HepG2 (cell line): ENCODE measurements around the gene CNRIP1. TPM values are rescaled to one million over a fixed set of nuclear protein-coding genes. Genes with fewer than 3 reads are reported as not detected.

ENCODE experiments used
- ATAC-seq: fragments of 200-7000 bp; cut with Tn5 transposase; 3 replicates; pipeline ENCODE4 v1.9.1; 2020; ENCODE audit warnings: mild to moderate bottlenecking, moderate library complexity
- Bru-seq: library from RNA; stranded (reverse); fragments of 400-500 nt; gene quantifications from one replicate; lab custom pipeline; 2021; lab: Mats Ljungman, UMichigan
- BruChase-seq, 2 experiments: library from RNA; stranded (reverse); fragments of 400-500 nt; gene quantifications; one replicate each; lab custom pipeline; 2021; lab: Mats Ljungman, UMichigan
- BruUV-seq: library from RNA; stranded (reverse); fragments of 400-500 nt; replicated peaks from 2 replicates; lab custom pipeline; 2021; lab: Mats Ljungman, UMichigan
- CTCF ChIA-PET: fragments of 300-600 bp; formaldehyde crosslinking; extraction: SDS; loops from one replicate; lab custom pipeline; 2021; ENCODE audit warnings: low total read pairs, inconsistent platforms, low intra/inter-chr PET ratio; lab: Yijun Ruan, JAX
- POLR2A ChIA-PET: fragments of 350-600 bp; sonication (Branson Sonifier 250); formaldehyde crosslinking; loops from one replicate; lab custom pipeline; 2020; ENCODE audit warnings: antibody characterized with exemption, inconsistent platforms; lab: Yijun Ruan, JAX
- DNase-seq: peaks from one replicate; pipeline ENCODE4 v3.0.0-alpha.2; 2015; ENCODE audit warnings: low spot score
- FAIRE-seq: peaks from 3 replicates; lab custom pipeline; 2011; peaks lifted over from hg19 to GRCh38; lab: Jason Lieb, UNC
- H2AFZ ChIP-seq: one replicate; pipeline ENCODE4 v1.6.1; 2011; ENCODE audit warnings: low read length, inconsistent platforms
- H3K27ac ChIP-seq: fragments of 300-600 bp; 3 replicates; pipeline ENCODE4 v1.8.0; 2011; ENCODE audit warnings: mixed run types, mild to moderate bottlenecking, mixed read lengths, low read length, inconsistent platforms; ENCODE audit not compliant: insufficient read depth; ENCODE audit errors: extremely low read length
- H3K27me3 ChIP-seq, 2 experiments: fragments of 200-600 bp in 1 of 2; 2 replicates in 1 of 2; 3 replicates in 1 of 2; pipeline versions ENCODE4 v1.6.0 to v1.8.0; 2011; ENCODE audit warnings: low read length in 2 of 2, mild to moderate bottlenecking in 2 of 2, moderate library complexity in 2 of 2, inconsistent platforms in 1 of 2; ENCODE audit not compliant: insufficient read depth in 2 of 2, control insufficient read depth in 1 of 2
- H3K36me3 ChIP-seq, 2 experiments: fragments of 200-600 bp in 1 of 2; replicated peaks in 1 of 2; 2 replicates in 1 of 2; 3 replicates in 1 of 2; pipeline versions ENCODE4 v1.5.1 to v1.8.0; 2011; ENCODE audit warnings: low read length in 2 of 2, inconsistent platforms in 1 of 2; ENCODE audit not compliant: insufficient read depth in 2 of 2, control insufficient read depth in 1 of 2
- H3K4me1 ChIP-seq: 2 replicates; pipeline ENCODE4 v1.5.1; 2012; ENCODE audit warnings: low read length, inconsistent platforms; ENCODE audit not compliant: insufficient read depth
- H3K4me2 ChIP-seq: 2 replicates; pipeline ENCODE4 v1.6.0; 2011; ENCODE audit warnings: low read depth, low read length, inconsistent platforms
- H3K4me3 ChIP-seq, 3 experiments: fragments of 200-600 bp in 1 of 3; sonication (generic), shearing (Covaris generic) in 1 of 3; replicated peaks in 1 of 3; 2 replicates each; pipeline ENCODE4 v1.5.1; 2011 to 2016; ENCODE audit warnings: low read length in 3 of 3, inconsistent platforms in 2 of 3, low read depth in 2 of 3, mild to moderate bottlenecking in 2 of 3, control low read depth in 1 of 3, mixed read lengths in 1 of 3; ENCODE audit not compliant: insufficient read depth in 1 of 3
- H3K79me2 ChIP-seq: one replicate; pipeline ENCODE4 v1.6.1; 2011; ENCODE audit warnings: low read length, inconsistent platforms; ENCODE audit not compliant: insufficient read depth
- H3K9ac ChIP-seq: 2 replicates; pipeline ENCODE4 v1.6.0; 2011; ENCODE audit warnings: mild to moderate bottlenecking, low read depth, low read length, inconsistent platforms; ENCODE audit not compliant: insufficient read depth
- H3K9me3 ChIP-seq: 2 replicates; pipeline ENCODE4 v1.5.1; 2012; ENCODE audit warnings: mild to moderate bottlenecking, low read length
- H4K20me1 ChIP-seq: 2 replicates; pipeline ENCODE4 v1.6.0; 2011; ENCODE audit warnings: inconsistent platforms, mild to moderate bottlenecking, low read length, moderate library complexity; ENCODE audit not compliant: insufficient read depth
- EED ChIP-seq: sonication (generic); formaldehyde crosslinking; IDR thresholded peaks from 2 replicates; pipeline ENCODE4 v1.5.0; 2020; ENCODE audit warnings: mild to moderate bottlenecking, missing genetic modification reagents
- ZNF883 ChIP-seq: sonication (generic); formaldehyde crosslinking; IDR thresholded peaks from 2 replicates; pipeline ENCODE4 v1.5.1; 2020; ENCODE audit warnings: mild to moderate bottlenecking, missing genetic modification reagents; ENCODE audit errors: not compliant biosample characterization
- WGBS: methylation state at CpG from one replicate; pipeline ENCODE4 v1.1.6; 2017; ENCODE audit warnings: low lambda C conversion rate; 5-methylcytosine and 5-hydroxymethylcytosine counted together
- in situ Hi-C: cut with HindIII; loops from 2 replicates; pipeline ENCODE4 v1.10.0; 2017; ENCODE audit warnings: low pct_unique_long_range_greater_than_20kb; ENCODE audit not compliant: extremely low pct_ligation_motif_present
- intact Hi-C: fragments of 100-400 bp; cut with micrococcal nuclease; formaldehyde crosslinking; loops from one replicate; pipeline ENCODE4 v1.10.0; 2022; ENCODE audit not compliant: unreplicated experiment
- long read RNA-seq, 2 experiments: library from RNA in 1 of 2; library from polyadenylated mRNA in 1 of 2; stranded (forward) in 1 of 2; unstranded in 1 of 2; transcript quantifications; one replicate each; pipeline ENCODE4 v2.0.0, GENCODE V29; 2019 to 2022
- polyA minus RNA-seq, 3 experiments: library from RNA; depleted of rRNA, polyadenylated mRNA; stranded (reverse); fragments of >200 nt; gene quantifications; 2 replicates each; pipeline ENCODE4 v1.2.3, GENCODE V29; 2011; ENCODE audit warnings: low replicate concordance in 1 of 3
- polyA plus RNA-seq, 8 experiments: library from polyadenylated mRNA; depleted of rRNA in 3 of 8; stranded (reverse) in 7 of 8; unstranded in 1 of 8; fragments of >200 nt; fragmentation: Illumina TruSeq in 4 of 8; extraction: Trizol in 4 of 8; gene quantifications; 2 replicates each; pipeline versions ENCODE4 v1.2.1 to v1.2.3, GENCODE V29; 2011 to 2016; ENCODE audit warnings: low read depth in 4 of 8, missing spikeins in 1 of 8, mixed read lengths in 1 of 8; ENCODE audit not compliant: insufficient read depth in 1 of 8
- total RNA-seq, 5 experiments: library from RNA; depleted of rRNA; stranded (reverse); fragments of >200 nt; fragmentation: Illumina TruSeq; extraction: Trizol; gene quantifications; 2 replicates each; pipeline ENCODE4 v1.2.3, GENCODE V29; 2016; ENCODE audit warnings: low read depth in 1 of 5
- TF ChIP-seq, protein P1 (sequence below): sonication (generic); formaldehyde crosslinking; IDR thresholded peaks from 2 replicates; pipeline ENCODE4 v1.9.0; 2021; ENCODE audit warnings: missing genetic modification reagents, borderline replicate concordance

CNRIP1 gene, protein sequence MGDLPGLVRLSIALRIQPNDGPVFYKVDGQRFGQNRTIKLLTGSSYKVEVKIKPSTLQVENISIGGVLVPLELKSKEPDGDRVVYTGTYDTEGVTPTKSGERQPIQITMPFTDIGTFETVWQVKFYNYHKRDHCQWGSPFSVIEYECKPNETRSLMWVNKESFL
- total RNA-seq (2016; rRNA removed; fragmentation: Illumina TruSeq; extraction: Trizol) (not detected in 2 replicates), polyA plus RNA-seq (2011; rRNA removed) (not detected in 2 replicates), polyA minus RNA-seq (2011; rRNA and poly(A)+ RNA removed; ENCODE audit: low replicate concordance) (0.44 TPM in 1 of 2 replicates, not detected in the other), Bru-seq, nascent RNA (not detected), BruChase-seq, experiment 1, labeled RNA remaining after a 6-hour chase (not detected), BruChase-seq, experiment 2, labeled RNA remaining after a 2-hour chase (not detected)
- total RNA-seq (2016; cell fraction: cytosol; rRNA removed; fragmentation: Illumina TruSeq; extraction: Trizol; ENCODE audit: low read depth): not detected in 2 replicates
- not detected in 2 replicates for total RNA-seq (2016; cell fraction: insoluble cytoplasmic fraction; rRNA removed; fragmentation: Illumina TruSeq; extraction: Trizol)
- not detected in 2 replicates for total RNA-seq (2016; cell fraction: membrane; rRNA removed; fragmentation: Illumina TruSeq; extraction: Trizol)
- not detected in 2 replicates for total RNA-seq (2016; cell fraction: nucleus; rRNA removed; fragmentation: Illumina TruSeq; extraction: Trizol)
- 0.05 TPM in 1 of 2 replicates, not detected in the other for polyA plus RNA-seq (2011; cell fraction: cytosol; rRNA removed)
- not detected in 2 replicates for polyA plus RNA-seq (2011; cell fraction: nucleus; rRNA removed)
- not detected in 2 replicates for polyA plus RNA-seq (2012)
- polyA plus RNA-seq (2016; cell fraction: cytosol; fragmentation: Illumina TruSeq; extraction: Trizol; ENCODE audit: low read depth): not detected in 2 replicates
- polyA plus RNA-seq (2016; cell fraction: insoluble cytoplasmic fraction; fragmentation: Illumina TruSeq; extraction: Trizol; ENCODE audit: low read depth): not detected in 2 replicates
- not detected in 2 replicates for polyA plus RNA-seq (2016; cell fraction: membrane; fragmentation: Illumina TruSeq; extraction: Trizol; ENCODE audit: low read depth)
- not detected in 2 replicates for polyA plus RNA-seq (2016; cell fraction: nucleus; fragmentation: Illumina TruSeq; extraction: Trizol; ENCODE audit: insufficient read depth, low read depth)
- polyA minus RNA-seq (2011; cell fraction: cytosol; rRNA and poly(A)+ RNA removed): not detected in 2 replicates
- polyA minus RNA-seq (2011; cell fraction: nucleus; rRNA and poly(A)+ RNA removed): not detected in 2 replicates
- long read RNA-seq, experiment 1: 0 reads
- long read RNA-seq, experiment 2: 0 reads

DNA sequence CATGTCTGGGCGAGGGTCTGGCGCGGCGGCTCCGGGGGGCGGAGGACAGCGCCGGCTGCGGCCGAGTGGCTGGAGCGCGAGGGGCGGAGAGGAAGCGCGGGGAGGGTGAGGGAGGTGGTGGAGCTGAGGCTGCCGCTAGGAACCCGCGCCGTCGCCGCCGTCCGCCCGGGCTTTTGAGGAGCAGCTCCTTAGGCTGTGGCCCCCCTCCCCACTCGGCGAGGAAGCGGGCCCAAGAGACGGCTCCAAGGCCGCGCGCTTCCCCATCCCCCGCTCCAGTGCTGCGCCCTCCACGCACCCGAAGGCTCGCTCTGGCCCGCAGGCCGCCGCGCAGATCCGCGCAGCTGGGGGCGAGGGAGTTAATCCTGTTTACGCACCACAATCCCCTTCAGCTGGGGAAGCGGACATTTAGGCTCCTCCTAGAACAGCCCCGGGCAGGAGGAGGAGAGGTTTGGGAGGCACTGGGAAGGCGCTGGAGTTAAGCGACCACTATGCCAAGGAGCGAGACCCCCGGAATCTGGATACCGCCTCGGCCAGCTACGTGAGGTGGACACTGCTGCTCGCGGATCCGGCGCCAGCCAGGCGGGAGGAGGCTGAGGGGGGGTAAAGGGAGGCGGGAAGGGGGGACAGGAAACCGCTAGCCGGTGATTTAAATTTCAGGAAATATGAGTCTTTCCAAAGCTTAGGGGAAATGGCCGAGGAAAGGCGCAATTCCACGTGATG is at the start of gene CNRIP1:
Gene CNRIP1 (minus strand): TSS at position 552 of the 720 bp plus-strand sequence. CDS start 549 bp downstream, at position 3.
- ChIA-PET CTCF (no interaction called here), POLR2A (no interaction called here)
- Histone ChIP-seq H3K4me1 (no peaks in the 10 kb centered on the region; the same call in 1 of the 2 replicates), H3K79me2 (no peaks in the 10 kb centered on the region), H3K27ac (no peak within 1 kb of the TSS), H3K4me2 (peak within 1 kb of the TSS; percentile 65), H3K9me3 (no peaks in the 10 kb centered on the region), H3K4me3 (peak within 1 kb of the TSS; percentile 12 to 53 (median 26); a peak in 2 of 6 replicates), H2AFZ (no peak within 1 kb of the TSS), H4K20me1 (no peaks in the 10 kb centered on the region; the same call in 1 of the 2 replicates), H3K36me3 (no peaks in the 10 kb centered on the region), H3K27me3 (peaks cover 9 to 39% of the 10 kb centered on the region in 2 experiments), H3K9ac (no peak within 1 kb of the TSS)
- whole genome bisulfite sequencing: 14% methylated on average over 46 of the region's 64 CpGs
- TF ChIP-seq, protein P1, sequence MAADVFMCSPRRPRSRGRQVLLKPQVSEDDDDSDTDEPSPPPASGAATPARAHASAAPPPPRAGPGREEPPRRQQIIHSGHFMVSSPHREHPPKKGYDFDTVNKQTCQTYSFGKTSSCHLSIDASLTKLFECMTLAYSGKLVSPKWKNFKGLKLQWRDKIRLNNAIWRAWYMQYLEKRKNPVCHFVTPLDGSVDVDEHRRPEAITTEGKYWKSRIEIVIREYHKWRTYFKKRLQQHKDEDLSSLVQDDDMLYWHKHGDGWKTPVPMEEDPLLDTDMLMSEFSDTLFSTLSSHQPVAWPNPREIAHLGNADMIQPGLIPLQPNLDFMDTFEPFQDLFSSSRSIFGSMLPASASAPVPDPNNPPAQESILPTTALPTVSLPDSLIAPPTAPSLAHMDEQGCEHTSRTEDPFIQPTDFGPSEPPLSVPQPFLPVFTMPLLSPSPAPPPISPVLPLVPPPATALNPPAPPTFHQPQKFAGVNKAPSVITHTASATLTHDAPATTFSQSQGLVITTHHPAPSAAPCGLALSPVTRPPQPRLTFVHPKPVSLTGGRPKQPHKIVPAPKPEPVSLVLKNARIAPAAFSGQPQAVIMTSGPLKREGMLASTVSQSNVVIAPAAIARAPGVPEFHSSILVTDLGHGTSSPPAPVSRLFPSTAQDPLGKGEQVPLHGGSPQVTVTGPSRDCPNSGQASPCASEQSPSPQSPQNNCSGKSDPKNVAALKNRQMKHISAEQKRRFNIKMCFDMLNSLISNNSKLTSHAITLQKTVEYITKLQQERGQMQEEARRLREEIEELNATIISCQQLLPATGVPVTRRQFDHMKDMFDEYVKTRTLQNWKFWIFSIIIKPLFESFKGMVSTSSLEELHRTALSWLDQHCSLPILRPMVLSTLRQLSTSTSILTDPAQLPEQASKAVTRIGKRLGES: no peak
- TF ChIP-seq EED (CRISPR knock-in tag) (peak; percentile 55; the same call in 1 of the 2 replicates), ZNF883 (peak; percentile 22)
- in situ Hi-C loops: no loop called here
- BruUV-seq: no TSS peak
- no peak for FAIRE-seq
- DNase-seq: no peak
- ATAC-seq: peak; percentile 78
- intact Hi-C loops: no loop called here
